DOHH2 (cell line): ENCODE data around the gene TMEM255A.
A peak's percentile ranks its signal among the peaks of the same experiment; 100 is the strongest.

Source experiments
- H3F3A ChIP-seq: fragments of 200-600 bp; sonication (generic), shearing (Covaris generic); 2 replicates; pipeline ENCODE4 v1.6.0; 2016; ENCODE audit warnings: antibody characterized with exemption, mild to moderate bottlenecking; ENCODE audit not compliant: control insufficient read depth, insufficient read depth
- H3K27ac ChIP-seq: fragments of 200-600 bp; sonication (generic); 2 replicates; pipeline ENCODE4 v1.5.1; 2014; ENCODE audit warnings: low read depth, mild to moderate bottlenecking, low read length, moderate library complexity
- H3K27me3 ChIP-seq: fragments of 200-600 bp; sonication (generic); 2 replicates; pipeline ENCODE4 v1.6.1; 2014; ENCODE audit warnings: mild to moderate bottlenecking, low read length, mixed read lengths; ENCODE audit not compliant: control insufficient read depth
- H3K36me3 ChIP-seq: fragments of 200-600 bp; sonication (generic); 2 replicates; pipeline ENCODE4 v1.6.1; 2014; ENCODE audit warnings: mild to moderate bottlenecking, low read length, moderate library complexity, mixed read lengths; ENCODE audit not compliant: control insufficient read depth
- H3K4me1 ChIP-seq: fragments of 200-600 bp; sonication (generic); 2 replicates; pipeline ENCODE4 v1.6.1; 2014; ENCODE audit warnings: mild to moderate bottlenecking, low read length, mixed read lengths; ENCODE audit not compliant: control insufficient read depth
- H3K4me2 ChIP-seq: fragments of 200-600 bp; sonication (generic); 2 replicates; pipeline ENCODE4 v1.6.0; 2014; ENCODE audit warnings: mild to moderate bottlenecking, low read length, moderate library complexity
- H3K4me3 ChIP-seq: fragments of 200-600 bp; sonication (generic); 2 replicates; pipeline ENCODE4 v1.5.1; 2014; ENCODE audit warnings: mild to moderate bottlenecking, low read length, mixed read lengths
- H3K79me2 ChIP-seq: fragments of 200-600 bp; sonication (generic); 2 replicates; pipeline ENCODE4 v1.6.1; 2014; ENCODE audit warnings: mild to moderate bottlenecking, low read length, mixed read lengths; ENCODE audit not compliant: control insufficient read depth
- H3K9me2 ChIP-seq: fragments of 200-600 bp; sonication (generic); replicated peaks from 2 replicates; pipeline ENCODE4 v1.6.1; 2014; ENCODE audit warnings: mild to moderate bottlenecking, low read length, mixed read lengths; ENCODE audit not compliant: control insufficient read depth
- H3K9me3 ChIP-seq: fragments of 200-600 bp; sonication (generic); 2 replicates; pipeline ENCODE4 v1.6.1; 2014; ENCODE audit warnings: antibody characterized with exemption, low read length, mixed read lengths; ENCODE audit not compliant: control insufficient read depth, insufficient read depth
- H4K20me1 ChIP-seq: fragments of 200-600 bp; sonication (generic); 2 replicates; pipeline ENCODE4 v1.6.0; 2014; ENCODE audit warnings: low read depth, mild to moderate bottlenecking, antibody characterized with exemption, low read length, moderate library complexity; ENCODE audit not compliant: control insufficient read depth, insufficient read depth
- EZH2phosphoT487 ChIP-seq: fragments of 200-600 bp; sonication (generic); IDR thresholded peaks from 2 replicates; pipeline ENCODE4 v1.6.1; 2017; ENCODE audit warnings: borderline replicate concordance, mild to moderate bottlenecking, antibody characterized with exemption, low read length, moderate library complexity, mixed read lengths
- TF ChIP-seq, protein P1 (sequence below): fragments of 200-600 bp; sonication (generic); IDR thresholded peaks from one replicate; pipeline ENCODE4 v1.5.1; 2014; ENCODE audit warnings: antibody characterized with exemption, mild to moderate bottlenecking, low read depth, low read length; ENCODE audit not compliant: poor library complexity, severe bottlenecking

Gene TMEM255A

GRCh38 chrX:120302434-120302833 is 8.8 kb downstream of the TMEM255A start:
- Histone ChIP-seq H3K9me3 (no peaks in the 10 kb centered on the region), H3K27ac (peak overlapping the region; percentile 47), H3F3A (no peaks in the 10 kb centered on the region), H3K9me2 (no peaks in the 10 kb centered on the region), H3K4me3 (peak overlapping the region; percentile 56), H3K36me3 (no peaks in the 10 kb centered on the region), H3K27me3 (no peaks in the 10 kb centered on the region), H3K4me1 (peaks cover 51% of the 10 kb centered on the region), H3K79me2 (no peaks in the 10 kb centered on the region), H4K20me1 (no peaks in the 10 kb centered on the region), H3K4me2 (peak overlapping the region; percentile 65)
- TF ChIP-seq EZH2phosphoT487 = no peak
- TF ChIP-seq, protein P1, sequence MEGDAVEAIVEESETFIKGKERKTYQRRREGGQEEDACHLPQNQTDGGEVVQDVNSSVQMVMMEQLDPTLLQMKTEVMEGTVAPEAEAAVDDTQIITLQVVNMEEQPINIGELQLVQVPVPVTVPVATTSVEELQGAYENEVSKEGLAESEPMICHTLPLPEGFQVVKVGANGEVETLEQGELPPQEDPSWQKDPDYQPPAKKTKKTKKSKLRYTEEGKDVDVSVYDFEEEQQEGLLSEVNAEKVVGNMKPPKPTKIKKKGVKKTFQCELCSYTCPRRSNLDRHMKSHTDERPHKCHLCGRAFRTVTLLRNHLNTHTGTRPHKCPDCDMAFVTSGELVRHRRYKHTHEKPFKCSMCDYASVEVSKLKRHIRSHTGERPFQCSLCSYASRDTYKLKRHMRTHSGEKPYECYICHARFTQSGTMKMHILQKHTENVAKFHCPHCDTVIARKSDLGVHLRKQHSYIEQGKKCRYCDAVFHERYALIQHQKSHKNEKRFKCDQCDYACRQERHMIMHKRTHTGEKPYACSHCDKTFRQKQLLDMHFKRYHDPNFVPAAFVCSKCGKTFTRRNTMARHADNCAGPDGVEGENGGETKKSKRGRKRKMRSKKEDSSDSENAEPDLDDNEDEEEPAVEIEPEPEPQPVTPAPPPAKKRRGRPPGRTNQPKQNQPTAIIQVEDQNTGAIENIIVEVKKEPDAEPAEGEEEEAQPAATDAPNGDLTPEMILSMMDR = no peak

DNA sequence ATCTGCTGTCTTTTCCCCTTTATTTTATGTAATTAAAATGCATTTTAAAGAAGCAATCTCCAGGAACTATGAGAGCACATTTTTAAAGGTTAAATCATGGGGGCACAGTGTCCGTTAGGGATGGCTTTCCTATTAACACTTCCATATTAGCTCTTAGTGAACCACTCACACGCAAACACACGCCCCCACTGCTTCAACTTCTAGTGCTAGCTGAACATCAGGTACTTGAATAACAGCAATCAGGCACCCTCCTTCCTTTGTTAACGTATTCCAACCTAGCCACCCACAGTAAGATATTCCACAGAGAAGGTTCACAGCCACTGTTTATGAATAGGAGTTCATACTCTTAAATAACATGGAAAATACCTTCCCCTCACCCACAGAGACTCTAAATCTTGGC is 9.3 kb downstream of the TMEM255A start:
- peak overlapping the region; percentile 47 for H3K27ac ChIP-seq
- H3K36me3 ChIP-seq = no peaks in the 10 kb centered on the region
- H3K4me3 ChIP-seq = peak overlapping the region; percentile 56
- no peaks in the 10 kb centered on the region for H3F3A ChIP-seq
- H4K20me1 ChIP-seq = no peaks in the 10 kb centered on the region
- peak overlapping the region; percentile 65 for H3K4me2 ChIP-seq
- H3K79me2 ChIP-seq = no peaks in the 10 kb centered on the region
- no peaks in the 10 kb centered on the region for H3K9me3 ChIP-seq
- H3K9me2 ChIP-seq = no peaks in the 10 kb centered on the region
- TF ChIP-seq, protein P1 = no peak
- no peak for TF ChIP-seq EZH2phosphoT487
- peaks cover 51% of the 10 kb centered on the region for H3K4me1 ChIP-seq
- no peaks in the 10 kb centered on the region for H3K27me3 ChIP-seq

DNA sequence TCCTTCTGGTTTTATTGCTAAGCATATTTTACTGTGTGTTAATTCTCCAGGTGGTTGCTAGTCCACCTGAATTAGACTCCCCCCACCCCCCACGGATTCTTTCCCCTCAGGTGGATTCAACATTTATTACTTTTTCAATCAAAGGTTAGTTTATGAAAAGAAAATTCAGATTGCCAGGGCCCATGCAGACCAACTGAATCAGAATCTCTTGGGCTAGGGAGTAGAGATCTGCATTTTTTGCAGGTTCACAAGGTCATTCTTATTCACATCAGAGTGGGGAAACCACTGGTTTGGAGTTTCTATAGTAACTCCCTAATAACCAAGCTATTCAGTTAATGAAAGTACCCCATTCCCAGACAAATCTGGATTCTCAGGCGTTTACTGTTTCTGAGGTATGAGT is 9.8 kb downstream of the TMEM255A start:
- Histone ChIP-seq H4K20me1 (no peaks in the 10 kb centered on the region), H3K4me1 (peaks cover 51% of the 10 kb centered on the region), H3K4me3 (peak overlapping the region; percentile 56; the same call in 1 of the 2 replicates), H3K27ac (peak overlapping the region; percentile 47; the same call in 1 of the 2 replicates), H3K79me2 (no peaks in the 10 kb centered on the region), H3K9me2 (no peaks in the 10 kb centered on the region), H3K9me3 (no peaks in the 10 kb centered on the region), H3K36me3 (no peaks in the 10 kb centered on the region), H3K27me3 (no peaks in the 10 kb centered on the region), H3F3A (no peaks in the 10 kb centered on the region), H3K4me2 (peak overlapping the region; percentile 65)
- TF ChIP-seq, protein P1 = no peak
- no peak for TF ChIP-seq EZH2phosphoT487

DNA sequence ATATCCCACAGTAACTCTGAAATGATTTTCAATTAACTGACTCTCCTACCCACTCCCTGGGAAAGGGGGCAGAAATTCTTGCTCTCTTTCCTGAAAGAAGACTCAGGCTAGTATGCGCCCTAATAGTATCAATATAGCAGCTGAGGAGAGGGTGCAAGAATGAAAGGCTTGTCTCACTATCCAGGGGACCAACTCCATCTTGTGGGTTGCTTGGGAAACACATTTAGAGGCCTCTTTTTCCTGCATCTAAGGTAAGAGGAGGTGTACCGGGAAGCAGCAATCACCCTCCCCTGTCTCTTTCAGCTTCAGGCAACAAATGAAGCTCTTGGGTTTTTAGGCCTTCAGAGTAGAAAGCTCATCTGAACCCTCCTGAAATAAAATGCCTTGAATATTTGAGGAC is 11.3 kb downstream of the TMEM255A start:
- no peak overlapping the region for H3K27ac ChIP-seq
- no peaks in the 10 kb centered on the region for H3K9me2 ChIP-seq
- no peaks in the 10 kb centered on the region for H3K27me3 ChIP-seq
- no peaks in the 10 kb centered on the region for H3K79me2 ChIP-seq
- H3K4me2 ChIP-seq = no peak overlapping the region
- no peaks in the 10 kb centered on the region for H3K36me3 ChIP-seq
- no peaks in the 10 kb centered on the region for H3K9me3 ChIP-seq
- H4K20me1 ChIP-seq = no peaks in the 10 kb centered on the region
- H3F3A ChIP-seq = no peaks in the 10 kb centered on the region
- H3K4me1 ChIP-seq = peaks cover 41% of the 10 kb centered on the region
- no peak overlapping the region for H3K4me3 ChIP-seq
- TF ChIP-seq, protein P1 = no peak
- TF ChIP-seq EZH2phosphoT487 = no peak
